GM12864 (cell line): ENCODE results near the gene MAST1.

Experiments
- DNase-seq: peaks from one replicate; pipeline ENCODE4 v3.0.0-alpha.2; 2011; ENCODE audit warnings: low read depth
- H3K4me3 ChIP-seq: 2 replicates; pipeline ENCODE4 v1.5.1; 2011; ENCODE audit warnings: mild to moderate bottlenecking, low read depth, low read length, control low read depth
- TF ChIP-seq, protein P1 (sequence below): IDR thresholded peaks from 2 replicates; pipeline ENCODE4 v1.5.1; 2011; ENCODE audit warnings: low read depth, mild to moderate bottlenecking, moderate library complexity, low read length, control low read depth, inconsistent platforms; ENCODE audit errors: missing control alignments

Gene MAST1

DNA sequence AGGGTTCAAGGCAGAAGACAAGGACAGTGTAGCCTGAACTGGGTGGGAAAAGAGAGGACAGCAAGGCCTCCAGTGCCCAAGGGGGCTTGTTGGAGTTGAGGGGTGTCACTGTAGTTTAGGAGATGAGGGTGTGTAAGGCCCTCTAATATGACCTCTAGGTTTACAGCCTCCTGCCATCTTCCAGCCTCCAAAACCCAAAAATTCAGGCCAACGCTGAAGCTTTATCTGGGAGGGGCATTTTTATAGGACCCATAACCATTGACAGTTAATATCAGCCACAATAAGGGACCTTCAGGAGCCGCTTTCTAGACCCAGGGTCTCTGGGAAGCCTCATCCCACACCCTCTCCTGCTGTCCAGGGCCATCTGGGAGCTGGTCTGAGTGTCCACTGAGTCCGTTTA lies 45.9 kb downstream of the MAST1 start:
- H3K4me3 ChIP-seq: no peak overlapping the region
- no peak for DNase-seq
- TF ChIP-seq, protein P1, sequence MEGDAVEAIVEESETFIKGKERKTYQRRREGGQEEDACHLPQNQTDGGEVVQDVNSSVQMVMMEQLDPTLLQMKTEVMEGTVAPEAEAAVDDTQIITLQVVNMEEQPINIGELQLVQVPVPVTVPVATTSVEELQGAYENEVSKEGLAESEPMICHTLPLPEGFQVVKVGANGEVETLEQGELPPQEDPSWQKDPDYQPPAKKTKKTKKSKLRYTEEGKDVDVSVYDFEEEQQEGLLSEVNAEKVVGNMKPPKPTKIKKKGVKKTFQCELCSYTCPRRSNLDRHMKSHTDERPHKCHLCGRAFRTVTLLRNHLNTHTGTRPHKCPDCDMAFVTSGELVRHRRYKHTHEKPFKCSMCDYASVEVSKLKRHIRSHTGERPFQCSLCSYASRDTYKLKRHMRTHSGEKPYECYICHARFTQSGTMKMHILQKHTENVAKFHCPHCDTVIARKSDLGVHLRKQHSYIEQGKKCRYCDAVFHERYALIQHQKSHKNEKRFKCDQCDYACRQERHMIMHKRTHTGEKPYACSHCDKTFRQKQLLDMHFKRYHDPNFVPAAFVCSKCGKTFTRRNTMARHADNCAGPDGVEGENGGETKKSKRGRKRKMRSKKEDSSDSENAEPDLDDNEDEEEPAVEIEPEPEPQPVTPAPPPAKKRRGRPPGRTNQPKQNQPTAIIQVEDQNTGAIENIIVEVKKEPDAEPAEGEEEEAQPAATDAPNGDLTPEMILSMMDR: no peak

DNA sequence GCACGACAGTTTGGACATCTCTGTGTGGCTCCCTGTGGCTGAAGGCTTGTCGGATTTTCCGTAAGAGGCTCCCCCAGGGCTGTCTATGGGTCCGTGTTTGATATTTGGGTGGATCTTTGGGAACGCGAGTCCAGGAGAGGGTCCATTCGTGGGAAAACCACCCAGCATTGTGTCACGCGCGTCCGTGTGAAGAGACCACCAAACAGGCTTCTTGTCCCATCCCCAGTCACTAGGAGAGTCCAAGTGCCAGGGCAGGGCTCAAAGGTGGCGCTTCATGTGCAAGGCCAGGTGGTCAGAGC lies 46.3 kb downstream of the MAST1 start:
- TF ChIP-seq, protein P1: no peak
- H3K4me3 ChIP-seq: peak overlapping the region; percentile 49
- no peak for DNase-seq

DNA sequence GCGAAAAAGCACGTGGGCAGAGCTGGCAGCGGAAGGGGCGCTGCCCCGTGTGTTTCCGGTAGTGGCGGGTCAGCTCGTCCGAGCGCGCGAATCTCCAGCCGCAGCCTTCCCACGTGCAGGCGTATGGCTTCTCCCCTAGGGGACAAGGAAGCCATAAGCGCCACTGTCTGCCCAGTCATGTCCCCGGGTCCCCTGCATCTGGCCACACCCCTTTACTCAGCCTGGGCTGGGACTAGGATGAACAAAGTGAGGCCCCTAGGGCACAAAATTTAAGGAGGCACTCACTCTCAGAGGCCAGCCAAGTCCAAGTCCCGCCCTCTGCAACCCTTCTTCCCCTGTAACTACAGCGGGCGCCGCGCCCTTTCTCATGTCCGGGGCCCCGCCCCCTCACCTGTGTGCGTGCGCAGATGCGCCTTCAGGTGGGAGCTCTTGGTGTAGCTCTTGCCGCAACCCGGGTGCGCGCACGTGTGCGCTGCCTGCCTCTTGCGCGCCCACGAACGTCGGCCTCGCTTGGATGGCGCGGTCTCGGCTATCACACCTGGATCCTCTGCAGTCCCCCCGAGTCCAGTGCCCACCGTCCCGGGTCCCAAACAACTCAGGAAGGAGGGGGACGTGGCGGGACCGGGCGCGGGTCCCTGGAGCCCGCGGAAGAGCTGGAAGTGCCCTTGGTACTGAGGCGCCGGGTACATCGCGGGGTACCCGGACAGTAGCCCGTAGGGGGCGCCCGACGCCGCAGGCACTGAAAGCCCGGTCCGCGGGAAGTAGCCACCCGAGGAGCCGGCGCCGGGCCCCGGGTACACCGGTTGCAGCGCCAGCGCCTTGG lies 46.8 kb downstream of the MAST1 start:
- peak; percentile 82 for DNase-seq
- peak overlapping the region; percentile 49 for H3K4me3 ChIP-seq

DNA sequence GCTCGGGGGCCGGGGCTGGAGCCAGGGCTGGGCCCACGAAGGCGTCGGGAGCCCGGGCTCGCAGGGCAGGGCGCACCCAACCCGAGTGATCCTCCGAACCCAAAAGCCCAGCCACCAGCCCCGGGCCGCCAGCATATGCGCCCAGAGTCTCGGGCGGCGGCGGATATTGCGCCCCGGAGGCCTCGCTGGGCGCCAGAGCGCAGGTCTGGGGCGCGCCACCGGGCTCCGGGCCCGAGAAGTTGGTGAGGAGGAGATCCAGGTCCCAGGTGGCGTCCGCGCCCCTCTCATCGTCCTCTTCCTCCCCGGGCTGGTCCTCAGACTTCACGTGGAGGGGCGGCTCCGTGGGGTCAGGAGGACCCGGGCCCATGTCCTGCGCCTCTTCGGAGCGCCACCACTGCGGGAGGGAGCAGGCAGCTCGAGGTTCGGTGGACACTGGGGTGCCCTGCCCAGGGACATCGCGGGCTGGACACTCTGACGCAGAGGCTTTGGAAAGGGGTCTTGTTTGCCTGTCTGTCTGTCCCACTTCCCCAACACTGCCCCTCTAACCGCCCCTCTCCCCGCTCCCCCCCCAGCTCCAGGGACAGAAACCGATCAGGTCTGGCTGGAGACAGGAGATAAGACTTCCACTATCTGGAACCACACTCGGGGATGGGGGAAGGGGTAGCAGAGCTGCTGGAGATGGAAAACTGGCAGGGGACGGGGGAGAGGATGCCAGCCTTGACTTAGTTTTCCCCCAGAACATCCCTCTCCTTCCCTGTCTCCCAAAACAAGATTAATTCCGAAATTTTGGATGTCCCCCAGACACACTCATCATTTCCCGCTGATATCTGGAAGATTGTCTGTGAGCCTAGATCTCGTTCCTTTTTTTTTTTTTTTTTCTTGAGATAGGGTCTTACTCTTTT lies 47.7 kb downstream of the MAST1 start:
- TF ChIP-seq, protein P1: no peak
- peak overlapping the region; percentile 49 for H3K4me3 ChIP-seq

More for the DNA sequence above, 46.8 kb downstream of the MAST1 start:
- TF ChIP-seq, protein P1: peak; percentile 77

DNA sequence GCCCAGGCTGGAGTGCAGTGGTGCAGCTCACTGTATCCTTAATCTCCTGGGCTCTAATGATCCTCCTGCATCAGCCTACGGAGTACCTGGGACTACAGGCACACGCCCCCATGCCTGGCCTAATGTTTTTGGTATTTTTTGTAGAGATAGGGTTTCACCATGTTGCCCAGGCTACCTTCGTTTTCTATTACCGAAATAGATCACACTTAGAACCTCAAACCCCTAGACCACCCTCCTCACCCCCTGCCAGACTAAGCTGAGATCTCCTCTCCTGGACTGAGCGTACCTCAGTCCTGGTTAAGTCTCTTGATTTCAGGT lies 48.3 kb downstream of the MAST1 start:
- no peak overlapping the region for H3K4me3 ChIP-seq
- TF ChIP-seq, protein P1: no peak
- DNase-seq: no peak

More for the DNA sequence above, 47.7 kb downstream of the MAST1 start:
- no peak for DNase-seq

DNA sequence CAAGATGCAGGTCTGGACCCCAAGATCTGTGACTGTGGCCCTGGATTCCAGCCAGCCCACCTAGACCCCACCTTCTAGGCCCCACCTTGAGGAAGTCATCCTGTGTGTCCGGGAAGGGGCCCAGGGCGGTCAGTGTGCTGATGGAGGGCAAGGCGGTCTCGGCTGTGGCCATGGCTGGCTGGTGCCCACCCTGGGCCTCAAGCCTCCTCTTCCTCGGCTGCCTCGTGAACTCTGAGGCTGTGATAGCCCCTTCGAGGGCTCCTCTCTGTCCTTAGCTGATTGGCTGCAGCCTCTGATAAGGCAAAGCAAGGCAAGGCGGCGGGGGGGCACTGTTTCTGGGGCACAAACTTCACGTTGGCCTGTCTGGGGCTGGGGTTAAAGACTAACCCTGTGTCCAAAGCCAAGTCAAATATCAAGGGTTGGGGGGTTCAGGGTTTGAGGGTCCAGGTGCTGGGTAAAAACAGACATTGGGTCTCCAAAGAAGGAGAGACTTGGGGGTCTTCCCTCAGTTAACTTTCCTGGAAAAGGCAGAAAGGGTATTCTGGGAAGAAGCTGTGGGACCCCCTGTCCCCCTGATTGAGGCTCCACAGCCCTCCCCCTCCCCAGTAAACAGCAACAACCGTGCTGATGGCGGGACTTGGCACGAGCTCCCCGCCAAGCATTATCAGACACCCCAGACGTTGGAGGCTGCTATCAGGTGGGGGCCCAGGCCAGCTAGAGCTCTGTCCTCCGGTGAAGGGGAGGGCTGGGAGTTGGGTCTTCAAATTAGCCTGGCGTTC lies 48.8 kb downstream of the MAST1 start, which contains the start of gene KLF1:
Gene KLF1, minus strand, starts transcription at position 233 of the 779 bp plus-strand sequence. Its CDS starts 61 bp downstream, at position 172.
- no peak for DNase-seq
- TF ChIP-seq, protein P1: no peak
- no peak within 1 kb of the TSS for H3K4me3 ChIP-seq
